Esophagus (tissue), 2 donors: ENCODE data around the gene PPP2R5C. TPM values are rescaled to one million over a fixed set of nuclear protein-coding genes. Genes with fewer than 3 reads are reported as not detected.
"Not testable (repeated sequence)": the region's sequence is repeated elsewhere in the genome, so short reads cannot be mapped to it uniquely, and the experiment has no call there.

ENCODE experiments used
- H3K27ac ChIP-seq, 2 donors: one replicate each; pipeline ENCODE4 v1.5.1; 2013; ENCODE audit warnings: low read depth in 2 of 2, mild to moderate bottlenecking in 2 of 2, inconsistent platforms in 1 of 2, low read length in 1 of 2, moderate library complexity in 1 of 2
- H3K27me3 ChIP-seq, 2 donors: one replicate each; pipeline ENCODE4 v1.6.1; 2013; ENCODE audit warnings: low read length in 2 of 2, control low read depth in 1 of 2, mild to moderate bottlenecking in 1 of 2; ENCODE audit not compliant: insufficient read depth in 2 of 2, control insufficient read depth in 1 of 2
- H3K36me3 ChIP-seq, 2 donors: one replicate each; pipeline ENCODE4 v1.6.1; 2013; ENCODE audit warnings: low read length in 1 of 2; ENCODE audit not compliant: control insufficient read depth in 2 of 2, insufficient read depth in 2 of 2
- H3K4me1 ChIP-seq, 2 donors: one replicate each; pipeline ENCODE4 v1.6.1; 2013; ENCODE audit warnings: low read length in 1 of 2; ENCODE audit not compliant: control insufficient read depth in 2 of 2, insufficient read depth in 2 of 2
- H3K4me3 ChIP-seq, 2 donors: one replicate each; pipeline ENCODE4 v1.5.1; 2013; ENCODE audit warnings: low read length in 2 of 2, mild to moderate bottlenecking in 2 of 2, low read depth in 1 of 2, moderate library complexity in 1 of 2
- H3K9me3 ChIP-seq, 2 donors: one replicate each; pipeline ENCODE4 v1.6.1; 2013; ENCODE audit warnings: mild to moderate bottlenecking in 2 of 2, low read depth in 1 of 2, low read length in 1 of 2, moderate library complexity in 1 of 2; ENCODE audit not compliant: control insufficient read depth in 2 of 2, insufficient read depth in 1 of 2
- WGBS, 2 donors: extraction: QIAGEN DNeasy Blood & Tissue Kit; methylation state at CpG; one replicate each; pipeline ENCODE4 v1.1.7; 2013; 5-methylcytosine and 5-hydroxymethylcytosine counted together
- polyA plus RNA-seq, 2 donors: library from polyadenylated mRNA; stranded (reverse); fragments of 200-250 nt; gene quantifications; one replicate each; pipeline ENCODE4 v1.2.3, GENCODE V29; 2013
- donor health status: healthy with polysubstance abuse.
- donor health status: Bipolar disorder and iron deficiency.

The PPP2R5C gene
- polyA plus RNA-seq, 2 donors, result 64.8 to 87.3 TPM

DNA sequence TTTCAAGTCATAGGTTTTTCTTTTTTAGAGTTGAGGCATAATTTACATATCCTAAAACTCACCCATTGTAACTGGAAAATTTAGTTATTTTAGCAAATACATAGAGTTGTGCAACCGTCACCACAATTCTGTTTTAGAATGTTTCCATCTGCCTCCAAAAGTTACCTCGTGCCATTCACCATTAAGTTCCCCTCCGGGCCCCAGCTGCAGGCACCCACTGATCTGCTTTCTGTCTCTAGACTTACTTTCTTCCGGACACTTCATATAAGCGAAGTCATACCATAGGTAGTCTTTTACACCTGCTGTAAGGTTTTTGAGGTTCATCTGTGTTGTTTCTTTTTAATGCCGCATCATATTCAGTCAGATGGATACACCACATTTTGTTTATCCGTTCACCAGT is 28.7 kb downstream of the PPP2R5C start:
- 91 to 93% methylated on average over 7 of the region's 7 CpGs for WGBS, 2 donors
- Histone ChIP-seq H3K4me1 (no peaks in the 10 kb centered on the region), H3K27me3 (no peaks in the 10 kb centered on the region)

DNA sequence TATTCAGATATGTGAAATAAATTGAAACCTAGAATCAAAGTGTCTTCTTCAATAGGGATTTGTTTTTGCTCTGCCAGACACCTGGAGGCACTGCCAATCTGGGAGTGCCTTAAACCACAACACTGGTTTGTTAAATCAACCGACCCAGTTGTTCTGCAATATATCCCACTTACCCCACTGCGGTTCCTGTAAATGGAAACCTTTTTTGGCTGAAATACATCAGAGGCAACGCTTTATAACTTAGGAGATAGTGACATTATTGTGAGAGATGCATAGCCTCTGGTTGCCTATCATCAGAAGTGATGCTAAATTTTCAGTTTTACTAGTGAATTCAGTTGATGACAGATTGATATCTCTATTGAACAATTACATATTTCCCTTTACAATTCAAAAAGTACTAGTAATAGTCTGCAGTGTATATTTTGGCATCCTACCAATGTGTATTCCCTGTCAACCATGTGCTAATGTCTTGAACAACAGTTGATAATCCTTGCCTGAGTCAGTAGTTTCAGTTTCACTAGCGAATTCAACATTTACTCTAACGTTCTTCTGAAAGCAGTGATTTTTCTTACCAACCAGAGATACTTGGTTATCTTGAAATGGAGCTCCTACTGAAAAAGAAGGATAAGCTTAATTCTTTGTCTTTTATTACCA is 30.5 kb downstream of the PPP2R5C start:
- Histone ChIP-seq H3K27ac (no peak overlapping the region), H3K27me3 (no peaks in the 10 kb centered on the region), H3K4me1 (no peaks in the 10 kb centered on the region), H3K4me3 (peak overlapping the region in 1 of 2 donors; percentile 40), H3K36me3 (peaks cover 0 to 4% of the 10 kb centered on the region in 2 donors), H3K9me3 (no peaks in the 10 kb centered on the region)
- WGBS, 2 donors, result 23 to 26% methylated on average over 5 of the region's 5 CpGs

More for the DNA sequence above, 28.7 kb downstream of the PPP2R5C start:
- Histone ChIP-seq H3K9me3 (no peaks in the 10 kb centered on the region), H3K27ac (no peak overlapping the region), H3K36me3 (peaks cover 0 to 3% of the 10 kb centered on the region in 2 donors), H3K4me3 (no peak overlapping the region)

DNA sequence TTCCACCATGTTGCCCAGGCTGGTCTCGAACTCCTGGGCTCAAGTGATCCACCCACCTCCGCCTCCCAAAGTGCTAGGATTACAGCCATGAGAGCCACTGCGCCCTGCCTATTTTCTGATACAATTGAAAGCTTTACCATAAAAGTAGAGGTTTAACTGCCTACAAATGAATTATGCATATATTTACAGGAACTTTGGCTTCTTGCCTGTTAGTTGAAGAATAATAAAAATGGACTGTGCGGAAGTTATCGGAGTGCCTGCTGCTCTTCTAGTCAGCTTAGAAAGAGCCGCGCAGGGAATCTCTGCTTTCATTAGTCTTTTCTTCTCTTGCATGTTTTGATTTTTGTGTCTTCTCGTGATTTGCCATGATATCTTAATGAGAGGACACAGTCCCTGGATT is 34.5 kb downstream of the PPP2R5C start:
- H3K9me3 ChIP-seq, result no peaks in the 10 kb centered on the region
- H3K36me3 ChIP-seq, result peaks cover 0 to 6% of the 10 kb centered on the region in 2 donors
- H3K4me1 ChIP-seq, result no peaks in the 10 kb centered on the region
- H3K27me3 ChIP-seq, result no peaks in the 10 kb centered on the region
- no peak overlapping the region for H3K27ac ChIP-seq
- 92 to 95% methylated on average over 8 of the region's 8 CpGs for WGBS, 2 donors
- no peak overlapping the region for H3K4me3 ChIP-seq

DNA sequence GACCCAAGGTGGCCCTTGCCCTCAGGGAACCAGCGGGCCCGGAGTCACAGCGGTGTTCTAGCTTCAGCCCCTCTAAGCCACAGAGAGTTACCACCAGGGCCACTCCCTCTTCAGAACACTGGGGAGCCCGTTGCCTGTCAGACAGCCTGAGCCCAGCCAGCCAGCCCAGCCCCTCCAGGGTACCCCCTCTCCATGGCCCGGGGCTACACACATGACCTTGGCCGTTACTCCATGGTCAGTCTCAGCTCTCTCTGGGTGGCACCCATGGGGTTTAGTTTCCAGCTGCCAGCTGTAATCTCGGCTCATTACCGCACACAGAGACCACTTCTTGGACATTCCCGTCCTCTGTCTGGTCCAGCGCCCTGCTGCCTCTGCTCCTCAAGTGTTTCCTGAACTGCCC is 35.0 kb downstream of the PPP2R5C start:
- peaks cover 0 to 6% of the 10 kb centered on the region in 2 donors for H3K36me3 ChIP-seq
- H3K4me3 ChIP-seq, result no peak overlapping the region
- no peak overlapping the region for H3K27ac ChIP-seq
- no peaks in the 10 kb centered on the region for H3K27me3 ChIP-seq
- 89 to 91% methylated on average over 10 of the region's 10 CpGs for WGBS, 2 donors
- H3K9me3 ChIP-seq, result no peaks in the 10 kb centered on the region
- H3K4me1 ChIP-seq, result no peaks in the 10 kb centered on the region

DNA sequence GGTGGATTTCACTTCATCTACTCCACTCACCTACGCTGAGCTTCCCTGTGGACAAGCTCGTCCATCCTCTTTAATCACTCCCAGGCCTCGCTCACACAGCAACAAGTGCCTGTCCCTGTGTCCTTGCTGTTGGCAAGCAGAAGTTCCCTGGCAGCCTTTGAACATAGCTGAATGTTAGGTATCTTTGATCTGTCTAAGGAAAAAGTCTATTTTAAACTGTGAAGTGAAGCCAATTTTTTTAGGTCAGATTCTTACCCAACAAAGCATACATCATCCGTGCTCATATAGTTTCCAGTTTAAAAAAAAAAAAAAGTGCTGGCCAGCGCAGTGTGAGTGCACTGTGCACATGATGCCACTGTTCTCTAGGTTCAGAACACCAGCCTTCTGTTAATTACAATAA is 36.3 kb downstream of the PPP2R5C start:
- no peaks in the 10 kb centered on the region for H3K9me3 ChIP-seq
- no peak overlapping the region for H3K27ac ChIP-seq
- H3K27me3 ChIP-seq, result no peaks in the 10 kb centered on the region
- WGBS, 2 donors, result 84 to 88% methylated on average over 5 of the region's 5 CpGs
- peaks cover 0 to 6% of the 10 kb centered on the region in 2 donors for H3K36me3 ChIP-seq
- no peak overlapping the region for H3K4me3 ChIP-seq
- H3K4me1 ChIP-seq, result no peaks in the 10 kb centered on the region

DNA sequence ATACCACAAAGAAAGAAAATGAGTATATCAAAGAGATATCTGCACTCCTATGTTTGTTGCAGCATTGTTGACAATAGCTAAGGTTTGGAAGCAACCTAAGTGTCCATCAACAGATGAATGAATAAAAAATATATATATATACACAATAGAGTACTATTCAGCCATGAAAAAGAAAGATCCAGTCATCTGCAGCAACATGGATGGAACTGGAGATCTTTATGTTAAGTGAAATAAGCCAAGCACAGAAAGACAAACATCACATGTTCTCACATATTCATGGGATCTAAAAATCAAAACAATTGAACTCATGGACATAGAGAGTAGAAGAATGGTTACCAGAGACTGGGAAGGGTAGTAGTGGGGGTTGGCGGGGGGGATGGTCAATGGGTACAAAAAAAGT is 42.9 kb downstream of the PPP2R5C start:
- H3K27me3 ChIP-seq, H3K4me3 ChIP-seq, H3K27ac ChIP-seq, H3K36me3 ChIP-seq, H3K4me1 ChIP-seq, H3K9me3 ChIP-seq: not testable (repeated sequence)
- 97 to 100% methylated on average over 1 of the region's 1 CpG for WGBS, 2 donors

DNA sequence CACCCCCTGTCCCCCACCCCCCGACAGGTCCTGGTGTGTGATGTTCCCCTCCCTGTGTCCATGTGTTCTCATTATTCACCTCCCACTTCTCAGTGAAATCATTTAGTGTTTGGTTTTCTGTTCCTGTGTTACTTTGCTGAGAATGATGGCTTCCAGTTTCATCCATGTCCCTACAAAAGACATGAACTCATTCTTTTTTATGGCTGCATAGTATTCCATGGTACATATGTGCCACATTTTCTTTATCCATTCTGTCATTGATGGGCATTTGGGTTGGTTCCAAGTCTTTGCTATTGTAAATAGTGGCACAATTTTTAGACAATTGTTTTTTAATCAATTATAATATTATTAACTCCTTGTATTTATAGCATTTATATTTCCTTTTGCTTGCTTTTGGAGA is 44.7 kb downstream of the PPP2R5C start:
- H3K9me3 ChIP-seq, H3K36me3 ChIP-seq, H3K27me3 ChIP-seq, H3K27ac ChIP-seq, H3K4me3 ChIP-seq, H3K4me1 ChIP-seq: not testable (repeated sequence)
- WGBS, 2 donors, result 100% methylated on average over 1 of the region's 1 CpG

DNA sequence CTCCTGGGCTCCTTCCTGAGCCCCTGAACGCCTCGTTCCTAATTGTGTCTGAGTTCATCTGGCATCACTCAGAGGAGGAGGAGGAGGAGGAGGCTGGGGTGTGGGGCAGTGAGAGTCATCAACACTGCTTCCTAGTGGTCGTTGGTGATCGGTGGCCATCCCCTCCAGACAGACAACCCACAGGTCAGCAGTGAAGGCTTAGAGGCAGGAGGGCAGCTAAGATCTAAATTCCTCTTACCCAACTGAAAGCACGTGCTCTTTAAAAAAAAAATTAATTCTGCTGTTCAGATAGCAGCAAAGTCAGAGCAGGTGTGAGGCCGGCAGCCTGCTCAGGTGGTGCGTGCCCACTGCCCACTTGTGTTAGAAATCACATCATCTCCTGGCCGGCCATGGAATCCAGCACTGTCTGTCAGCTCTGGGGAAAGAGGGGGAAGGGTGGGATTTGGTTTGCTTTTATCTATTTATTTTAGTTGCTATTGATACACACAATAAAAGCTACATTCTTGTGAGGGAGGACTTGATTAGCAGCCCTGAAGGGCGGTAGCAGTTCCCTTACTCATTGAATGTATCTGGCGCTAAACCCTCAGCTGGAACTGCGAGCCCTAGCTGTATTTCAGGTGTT is 46.6 kb downstream of the PPP2R5C start:
- Histone ChIP-seq H3K4me1 (peaks cover 3 to 6% of the 10 kb centered on the region in 2 donors), H3K27ac (peak overlapping the region; percentile 15 to 34), H3K4me3 (no peak overlapping the region)

DNA sequence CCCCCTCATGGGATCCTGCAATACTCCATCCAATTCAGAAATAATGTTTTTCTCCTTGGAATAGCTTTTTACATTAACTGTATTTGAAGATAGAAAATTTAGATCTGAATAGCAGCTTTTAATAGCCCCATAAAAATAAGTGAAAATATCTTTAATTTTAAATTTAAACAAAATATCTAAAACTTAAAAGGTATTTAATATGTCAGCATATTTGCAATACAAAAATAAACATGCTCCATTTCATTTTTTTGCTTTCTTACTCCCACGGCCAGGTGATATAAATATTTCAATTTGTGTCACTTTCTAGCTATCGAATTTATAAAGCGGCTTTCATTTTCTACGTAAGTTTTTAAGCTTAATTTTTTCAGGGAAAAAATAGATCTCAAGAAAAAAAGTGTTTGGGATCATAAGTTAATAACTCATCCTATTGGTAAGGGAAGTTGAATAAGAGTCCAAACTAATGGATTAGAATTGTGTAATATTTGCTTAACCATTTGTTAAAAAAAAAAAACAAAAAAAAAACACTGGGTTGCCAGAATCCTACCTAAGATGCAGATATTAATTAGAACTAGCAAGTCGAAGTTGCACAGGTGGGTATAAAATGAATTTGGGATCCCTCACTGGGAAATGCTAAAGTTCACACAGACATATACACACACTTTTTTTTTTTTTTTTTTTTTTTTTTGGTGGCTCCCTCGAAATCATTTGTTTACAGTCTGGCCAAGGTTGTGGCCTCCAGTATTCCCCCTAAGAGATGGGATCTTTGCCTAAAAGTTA is 47.6 kb downstream of the PPP2R5C start:
- Histone ChIP-seq H3K27me3 (no peaks in the 10 kb centered on the region), H3K9me3 (no peaks in the 10 kb centered on the region), H3K4me3 (peak overlapping the region; percentile 56 to 74), H3K4me1 (peaks cover 3 to 9% of the 10 kb centered on the region in 2 donors), H3K36me3 (no peaks in the 10 kb centered on the region), H3K27ac (peak overlapping the region; percentile 100)
- 31 to 40% methylated on average over 6 of the region's 6 CpGs for WGBS, 2 donors

More for the DNA sequence above, 46.6 kb downstream of the PPP2R5C start:
- WGBS, 2 donors, result 43 to 55% methylated on average over 11 of the region's 11 CpGs
- H3K9me3 ChIP-seq, result no peaks in the 10 kb centered on the region
- H3K27me3 ChIP-seq, result no peaks in the 10 kb centered on the region
- no peaks in the 10 kb centered on the region for H3K36me3 ChIP-seq
